Measurements from ENCODE around the gene MRPL47. TPM values are rescaled to one million over a fixed set of nuclear protein-coding genes. Genes with fewer than 3 reads are reported as not detected.

Gene MRPL47
- total and polyA plus RNA-seq, 9 of the 15 experiments (the other 6 are each of a cell fraction or from before 2014, with no cell fraction given): 101 to 437 (median 141) TPM

DNA sequence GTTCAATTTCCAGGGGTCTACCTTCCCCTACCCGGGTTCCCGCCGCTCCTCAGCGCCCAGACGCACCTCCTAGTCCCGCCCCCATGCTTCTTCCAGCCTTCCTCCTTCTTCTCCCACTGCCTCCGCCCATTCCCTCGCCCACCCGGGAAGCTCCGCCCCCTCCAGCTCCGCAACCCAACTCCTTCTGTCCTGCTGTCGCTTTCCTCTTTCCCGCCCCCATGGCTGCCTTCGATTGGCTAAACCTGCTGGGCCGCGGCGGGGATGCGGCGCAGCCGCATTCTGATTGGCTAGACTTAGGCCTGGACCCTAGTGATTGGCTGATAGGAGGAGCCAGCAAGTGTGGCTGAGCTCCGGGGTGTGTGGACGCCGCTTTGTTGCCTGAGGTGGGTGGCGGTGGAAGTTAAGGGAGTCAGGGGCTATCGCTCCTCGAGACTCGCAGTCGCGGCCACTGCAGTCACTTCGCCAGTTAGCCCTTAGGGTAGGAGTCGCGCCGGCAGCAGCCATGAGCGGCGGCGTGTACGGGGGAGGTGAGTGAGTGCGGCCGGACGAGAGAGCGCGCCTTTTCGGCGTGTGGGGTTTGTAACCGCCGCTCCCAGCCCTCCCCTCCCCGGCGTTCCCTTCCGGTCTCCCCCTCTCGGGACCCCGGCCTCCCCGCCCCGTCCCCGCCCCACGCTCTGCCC is 41.7 kb downstream of the MRPL47 start, which contains the start of gene ACTL6A (continued):
- TF ChIP-seq, protein P1, sequence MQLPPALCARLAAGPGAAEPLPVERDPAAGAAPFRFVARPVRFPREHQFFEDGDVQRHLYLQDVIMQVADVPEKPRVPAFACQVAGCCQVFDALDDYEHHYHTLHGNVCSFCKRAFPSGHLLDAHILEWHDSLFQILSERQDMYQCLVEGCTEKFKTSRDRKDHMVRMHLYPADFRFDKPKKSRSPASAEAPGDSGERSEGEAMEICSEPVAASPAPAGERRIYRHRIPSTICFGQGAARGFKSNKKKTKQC (CRISPR knock-in tag; IDR thresholded peaks at IDR 0.05): 0 out of 2 replicates have a peak, but pooled peaks have one; percentile 22
- TF ChIP-seq DPF2 (IDR thresholded peaks at IDR 0.05): peak; percentile 12; the same call in 1 of the 2 replicates
- peak; percentile 99 for TF ChIP-seq MBD2 (IDR thresholded peaks at IDR 0.05; ENCODE audit: borderline replicate concordance, low read depth)
- TF ChIP-seq, protein P2, sequence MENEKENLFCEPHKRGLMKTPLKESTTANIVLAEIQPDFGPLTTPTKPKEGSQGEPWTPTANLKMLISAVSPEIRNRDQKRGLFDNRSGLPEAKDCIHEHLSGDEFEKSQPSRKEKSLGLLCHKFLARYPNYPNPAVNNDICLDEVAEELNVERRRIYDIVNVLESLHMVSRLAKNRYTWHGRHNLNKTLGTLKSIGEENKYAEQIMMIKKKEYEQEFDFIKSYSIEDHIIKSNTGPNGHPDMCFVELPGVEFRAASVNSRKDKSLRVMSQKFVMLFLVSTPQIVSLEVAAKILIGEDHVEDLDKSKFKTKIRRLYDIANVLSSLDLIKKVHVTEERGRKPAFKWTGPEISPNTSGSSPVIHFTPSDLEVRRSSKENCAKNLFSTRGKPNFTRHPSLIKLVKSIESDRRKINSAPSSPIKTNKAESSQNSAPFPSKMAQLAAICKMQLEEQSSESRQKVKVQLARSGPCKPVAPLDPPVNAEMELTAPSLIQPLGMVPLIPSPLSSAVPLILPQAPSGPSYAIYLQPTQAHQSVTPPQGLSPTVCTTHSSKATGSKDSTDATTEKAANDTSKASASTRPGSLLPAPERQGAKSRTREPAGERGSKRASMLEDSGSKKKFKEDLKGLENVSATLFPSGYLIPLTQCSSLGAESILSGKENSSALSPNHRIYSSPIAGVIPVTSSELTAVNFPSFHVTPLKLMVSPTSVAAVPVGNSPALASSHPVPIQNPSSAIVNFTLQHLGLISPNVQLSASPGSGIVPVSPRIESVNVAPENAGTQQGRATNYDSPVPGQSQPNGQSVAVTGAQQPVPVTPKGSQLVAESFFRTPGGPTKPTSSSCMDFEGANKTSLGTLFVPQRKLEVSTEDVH (IDR thresholded peaks at IDR 0.05; ENCODE audit: low read depth, partially characterized antibody): peak; percentile 57
- TF ChIP-seq JUND (IDR thresholded peaks at IDR 0.05; ENCODE audit: borderline replicate concordance, low read depth, low read length): 0 out of 2 replicates have a peak, but pooled peaks have one; percentile 13
- TF ChIP-seq JUND (tag; IDR thresholded peaks at IDR 0.05; ENCODE audit: borderline replicate concordance, low read depth, low read length): no peak
- peak; percentile 68 for TF ChIP-seq GABPA (tag; conservative IDR thresholded peaks at IDR 0.05; ENCODE audit: low read depth)
- TF ChIP-seq, protein P3, sequence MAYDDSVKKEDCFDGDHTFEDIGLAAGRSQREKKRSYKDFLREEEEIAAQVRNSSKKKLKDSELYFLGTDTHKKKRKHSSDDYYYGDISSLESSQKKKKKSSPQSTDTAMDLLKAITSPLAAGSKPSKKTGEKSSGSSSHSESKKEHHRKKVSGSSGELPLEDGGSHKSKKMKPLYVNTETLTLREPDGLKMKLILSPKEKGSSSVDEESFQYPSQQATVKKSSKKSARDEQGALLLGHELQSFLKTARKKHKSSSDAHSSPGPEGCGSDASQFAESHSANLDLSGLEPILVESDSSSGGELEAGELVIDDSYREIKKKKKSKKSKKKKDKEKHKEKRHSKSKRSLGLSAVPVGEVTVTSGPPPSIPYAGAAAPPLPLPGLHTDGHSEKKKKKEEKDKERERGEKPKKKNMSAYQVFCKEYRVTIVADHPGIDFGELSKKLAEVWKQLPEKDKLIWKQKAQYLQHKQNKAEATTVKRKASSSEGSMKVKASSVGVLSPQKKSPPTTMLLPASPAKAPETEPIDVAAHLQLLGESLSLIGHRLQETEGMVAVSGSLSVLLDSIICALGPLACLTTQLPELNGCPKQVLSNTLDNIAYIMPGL (CRISPR knock-in tag; IDR thresholded peaks at IDR 0.05): peak; percentile 13; the same call in 1 of the 2 replicates
- peak; percentile 58 for TF ChIP-seq SAP30 (IDR thresholded peaks at IDR 0.05; ENCODE audit: borderline replicate concordance, insufficient read depth, low read depth, low read length, poor library complexity, severe bottlenecking)
- TF ChIP-seq XRCC3 (IDR thresholded peaks at IDR 0.05): no peak
- TF ChIP-seq, protein P4, sequence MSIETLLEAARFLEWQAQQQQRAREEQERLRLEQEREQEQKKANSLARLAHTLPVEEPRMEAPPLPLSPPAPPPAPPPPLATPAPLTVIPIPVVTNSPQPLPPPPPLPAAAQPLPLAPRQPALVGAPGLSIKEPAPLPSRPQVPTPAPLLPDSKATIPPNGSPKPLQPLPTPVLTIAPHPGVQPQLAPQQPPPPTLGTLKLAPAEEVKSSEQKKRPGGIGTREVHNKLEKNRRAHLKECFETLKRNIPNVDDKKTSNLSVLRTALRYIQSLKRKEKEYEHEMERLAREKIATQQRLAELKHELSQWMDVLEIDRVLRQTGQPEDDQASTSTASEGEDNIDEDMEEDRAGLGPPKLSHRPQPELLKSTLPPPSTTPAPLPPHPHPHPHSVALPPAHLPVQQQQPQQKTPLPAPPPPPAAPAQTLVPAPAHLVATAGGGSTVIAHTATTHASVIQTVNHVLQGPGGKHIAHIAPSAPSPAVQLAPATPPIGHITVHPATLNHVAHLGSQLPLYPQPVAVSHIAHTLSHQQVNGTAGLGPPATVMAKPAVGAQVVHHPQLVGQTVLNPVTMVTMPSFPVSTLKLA (conservative IDR thresholded peaks at IDR 0.05): peak; percentile 66 to 83
- no peak for TF ChIP-seq SOX6 (IDR thresholded peaks at IDR 0.05)
- TF ChIP-seq, protein P5, sequence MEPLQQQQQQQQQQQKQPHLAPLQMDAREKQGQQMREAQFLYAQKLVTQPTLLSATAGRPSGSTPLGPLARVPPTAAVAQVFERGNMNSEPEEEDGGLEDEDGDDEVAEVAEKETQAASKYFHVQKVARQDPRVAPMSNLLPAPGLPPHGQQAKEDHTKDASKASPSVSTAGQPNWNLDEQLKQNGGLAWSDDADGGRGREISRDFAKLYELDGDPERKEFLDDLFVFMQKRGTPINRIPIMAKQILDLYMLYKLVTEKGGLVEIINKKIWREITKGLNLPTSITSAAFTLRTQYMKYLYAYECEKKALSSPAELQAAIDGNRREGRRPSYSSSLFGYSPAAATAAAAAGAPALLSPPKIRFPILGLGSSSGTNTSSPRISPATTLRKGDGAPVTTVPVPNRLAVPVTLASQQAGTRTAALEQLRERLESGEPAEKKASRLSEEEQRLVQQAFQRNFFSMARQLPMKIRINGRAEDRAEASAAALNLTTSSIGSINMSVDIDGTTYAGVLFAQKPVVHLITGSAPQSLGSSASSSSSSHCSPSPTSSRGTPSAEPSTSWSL (CRISPR knock-in tag; IDR thresholded peaks at IDR 0.05; ENCODE audit: borderline replicate concordance): no peak; the same call in 1 of the 2 replicates
- peak; percentile 87; the same call in 1 of the 2 replicates for TF ChIP-seq HDGF (IDR thresholded peaks at IDR 0.05)
- TF ChIP-seq, protein P6, sequence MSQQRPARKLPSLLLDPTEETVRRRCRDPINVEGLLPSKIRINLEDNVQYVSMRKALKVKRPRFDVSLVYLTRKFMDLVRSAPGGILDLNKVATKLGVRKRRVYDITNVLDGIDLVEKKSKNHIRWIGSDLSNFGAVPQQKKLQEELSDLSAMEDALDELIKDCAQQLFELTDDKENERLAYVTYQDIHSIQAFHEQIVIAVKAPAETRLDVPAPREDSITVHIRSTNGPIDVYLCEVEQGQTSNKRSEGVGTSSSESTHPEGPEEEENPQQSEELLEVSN (IDR thresholded peaks at IDR 0.05; ENCODE audit: borderline replicate concordance in 1 of 2, extremely low read depth in 1 of 2, insufficient read depth in 1 of 2, insufficient read length in 1 of 2, low read depth in 1 of 2, low read length in 1 of 2, poor library complexity in 1 of 2, severe bottlenecking in 1 of 2): peak in 1 of 2 experiments; percentile 6
